ENCODE data around the gene MYBPC3. TPM values are rescaled to one million over a fixed set of nuclear protein-coding genes. Genes with fewer than 3 reads are reported as not detected.

MYBPC3 gene
- total and polyA plus RNA-seq, 2 experiments from 2014 or later = not detected

- no peak for TF ChIP-seq ZNF462 (CRISPR knock-in tag; IDR thresholded peaks at IDR 0.05)
- TF ChIP-seq NANOG (IDR thresholded peaks at IDR 0.05; ENCODE audit: borderline replicate concordance) = no peak
- no peak for TF ChIP-seq ZNF331 (CRISPR knock-in tag; IDR thresholded peaks at IDR 0.05; ENCODE audit: low read depth)
- no peak for TF ChIP-seq CTCF (conservative IDR thresholded peaks at IDR 0.05; ENCODE audit: low read depth in 2 of 2)
- no peak for TF ChIP-seq STAT1 (IDR thresholded peaks at IDR 0.05; ENCODE audit: unreplicated experiment)
- no peak for TF ChIP-seq CREB1 (CRISPR knock-in tag; IDR thresholded peaks at IDR 0.05; ENCODE audit: low read depth)
- no peak for TF ChIP-seq EZH2phosphoT487 (IDR thresholded peaks at IDR 0.05; ENCODE audit: unreplicated experiment)
- TF ChIP-seq, protein P1, sequence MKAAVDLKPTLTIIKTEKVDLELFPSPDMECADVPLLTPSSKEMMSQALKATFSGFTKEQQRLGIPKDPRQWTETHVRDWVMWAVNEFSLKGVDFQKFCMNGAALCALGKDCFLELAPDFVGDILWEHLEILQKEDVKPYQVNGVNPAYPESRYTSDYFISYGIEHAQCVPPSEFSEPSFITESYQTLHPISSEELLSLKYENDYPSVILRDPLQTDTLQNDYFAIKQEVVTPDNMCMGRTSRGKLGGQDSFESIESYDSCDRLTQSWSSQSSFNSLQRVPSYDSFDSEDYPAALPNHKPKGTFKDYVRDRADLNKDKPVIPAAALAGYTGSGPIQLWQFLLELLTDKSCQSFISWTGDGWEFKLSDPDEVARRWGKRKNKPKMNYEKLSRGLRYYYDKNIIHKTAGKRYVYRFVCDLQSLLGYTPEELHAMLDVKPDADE (IDR thresholded peaks at IDR 0.05) = no peak
Measured at GRCh38 chr11:47347137-47347536, 5.4 kb downstream of the MYBPC3 start (continued).

All from GM23338 (cell line).